GM10266 (cell line): ENCODE data around the gene SPECC1L.

Source experiments
- DNase-seq: peaks from one replicate; pipeline ENCODE4 v3.0.0; 2012; ENCODE audit errors: extremely low spot score
- CTCF ChIP-seq: IDR thresholded peaks from 2 replicates; pipeline ENCODE4 v1.5.1; 2012; ENCODE audit warnings: mild to moderate bottlenecking, low read depth; ENCODE audit not compliant: control insufficient read depth, insufficient read depth; ENCODE audit errors: missing control alignments

The SPECC1L gene

GRCh38 chr22:24392218-24392931, 121.7 kb downstream of the SPECC1L start:
- no peak for TF ChIP-seq CTCF
- no peak for DNase-seq

DNA sequence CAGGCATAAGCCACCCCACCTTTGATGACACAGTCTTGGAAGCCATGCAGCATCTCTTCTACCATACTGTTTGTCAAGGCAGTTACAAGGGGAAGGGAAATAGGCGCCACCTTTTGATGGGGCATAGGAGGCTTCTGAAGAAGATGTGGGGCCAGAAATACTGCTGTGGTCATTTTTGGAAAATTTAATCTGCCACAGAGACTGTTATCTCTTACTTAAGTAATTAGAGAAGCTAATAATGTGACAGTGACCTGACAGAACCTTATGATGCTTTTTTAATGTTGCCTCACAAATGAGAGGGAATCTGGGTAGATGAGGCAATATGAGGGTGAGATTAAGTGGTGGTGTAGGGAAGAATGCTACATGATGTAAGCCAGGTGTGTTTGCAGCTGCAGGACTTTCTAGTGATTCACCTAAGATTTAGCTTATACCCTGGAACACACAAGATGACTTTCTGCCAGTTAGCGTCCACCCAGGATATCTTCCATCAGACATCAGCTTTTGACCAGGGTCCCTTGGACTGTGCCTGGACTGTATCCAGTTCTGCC, 122.5 kb downstream of the SPECC1L start:
- DNase-seq: no peak
- TF ChIP-seq CTCF: no peak

DNA sequence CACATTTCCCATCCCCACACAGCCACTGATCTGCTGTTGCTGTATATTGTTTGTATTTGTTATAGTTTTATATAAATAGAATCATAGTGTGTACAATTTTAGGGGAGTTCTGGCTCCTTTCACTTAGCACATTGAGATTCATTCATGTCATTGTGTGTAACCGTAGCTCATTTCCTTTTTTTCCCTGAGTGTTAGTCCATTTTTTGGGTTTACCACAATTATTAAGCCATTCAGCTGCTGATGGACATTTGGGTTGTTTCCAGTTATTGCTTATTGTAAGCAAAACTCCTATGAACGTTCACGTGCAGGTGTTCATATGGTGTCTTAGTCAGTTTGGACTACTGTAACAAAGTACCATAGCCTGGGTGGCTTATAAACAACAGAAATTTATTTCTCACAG, 123.2 kb downstream of the SPECC1L start:
- DNase-seq: no peak

GRCh38 chr22:24394254-24394653, 123.6 kb downstream of the SPECC1L start:
- no peak for DNase-seq
- TF ChIP-seq CTCF: no peak

More for the DNA sequence above, 123.2 kb downstream of the SPECC1L start:
- TF ChIP-seq CTCF: no peak

GRCh38 chr22:24398409-24398808, 127.8 kb downstream of the SPECC1L start:
- DNase-seq: no peak
- TF ChIP-seq CTCF: no peak

DNA sequence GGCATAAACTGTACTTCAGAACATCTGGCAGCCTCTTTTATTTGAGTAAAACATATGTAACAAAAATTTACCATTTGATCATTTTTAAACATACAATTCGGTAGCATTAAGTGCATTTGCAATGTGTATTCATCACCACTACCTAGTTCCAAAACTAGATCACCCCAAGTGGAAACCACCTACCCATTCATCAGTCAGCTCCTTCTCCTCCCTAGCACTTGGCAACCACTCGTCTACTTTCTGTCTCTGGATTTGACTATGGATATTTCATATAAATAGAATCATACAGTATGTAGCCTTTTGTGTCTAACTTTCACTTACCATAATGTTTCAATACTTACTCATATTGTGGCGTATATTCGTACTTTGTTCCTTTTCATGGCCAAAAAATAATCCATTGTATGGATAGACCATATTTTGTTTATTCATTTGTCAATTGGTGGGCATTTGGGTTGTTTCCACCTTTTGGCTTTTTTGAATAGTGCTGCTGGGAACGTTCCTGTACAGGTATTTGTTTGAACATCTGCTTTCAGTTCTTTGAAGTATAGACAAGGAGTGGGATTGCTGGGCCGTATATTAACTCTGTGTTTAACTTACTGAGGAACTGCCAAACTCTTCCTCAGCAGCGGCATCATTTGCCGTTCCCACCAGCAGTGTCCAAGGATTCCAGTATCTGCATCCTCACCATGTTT, 129.5 kb downstream of the SPECC1L start:
- TF ChIP-seq CTCF: no peak
- no peak for DNase-seq
